ENCODE results near the gene PHOX2A. TPM values are rescaled to one million over a fixed set of nuclear protein-coding genes. Genes with fewer than 3 reads are reported as not detected.
A peak's percentile ranks its signal among the peaks of the same experiment; 100 is the strongest.

PHOX2A gene
- total RNA-seq, 1 donor from 2014 or later: not detected

DNA sequence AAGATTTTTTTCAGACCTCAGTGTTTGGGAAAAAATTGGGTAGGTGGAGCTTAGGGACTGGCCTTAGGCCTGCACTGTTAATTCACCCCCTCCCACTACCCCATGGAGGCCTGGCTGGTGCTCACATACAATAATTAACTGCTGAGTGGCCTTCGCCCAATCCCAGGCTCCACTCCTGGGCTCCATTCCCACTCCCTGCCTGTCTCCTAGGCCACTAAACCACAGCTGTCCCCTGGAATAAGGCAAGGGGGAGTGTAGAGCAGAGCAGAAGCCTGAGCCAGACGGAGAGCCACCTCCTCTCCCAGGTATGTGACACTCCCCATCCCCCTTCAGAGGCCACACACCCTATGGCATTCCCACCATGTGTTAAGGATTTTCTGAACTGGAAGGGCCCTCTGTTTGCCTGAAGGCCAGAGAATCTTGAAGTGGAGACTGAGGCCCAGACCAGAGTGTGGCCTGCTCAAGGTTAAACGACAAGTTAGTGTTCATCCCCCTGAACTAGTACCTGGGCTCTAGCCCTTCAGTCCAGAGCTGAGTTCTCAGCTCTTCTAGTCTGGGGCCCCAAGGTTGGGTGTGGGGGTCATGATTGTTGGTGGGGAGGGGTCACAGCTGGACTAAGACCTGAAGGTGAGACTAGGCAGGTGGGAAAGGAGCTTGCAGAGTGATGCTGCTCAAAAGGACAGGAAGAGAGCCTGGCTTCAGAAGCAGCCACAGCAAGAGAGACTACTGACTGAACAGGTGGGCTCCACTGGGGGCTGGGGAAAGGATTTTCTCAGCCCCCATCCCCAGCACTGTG lies 54.3 kb downstream of the PHOX2A start:
- H3K36me3 Mint-ChIP-seq (ENCODE audit: low read depth, unreplicated experiment): no peaks in the 10 kb centered on the region
- FAIRE-seq (no peak), DNase-seq (ENCODE audit: low read depth) (peak; percentile 21)
- Histone ChIP-seq H3K27ac (ENCODE audit: low read depth, low read length) (no peak overlapping the region), H3K4me3 (ENCODE audit: insufficient read depth, low read depth, low read length) (no peak overlapping the region), H3K4me1 (ENCODE audit: insufficient read depth, low read length) (peaks cover 3% of the 10 kb centered on the region), H3K27me3 (ENCODE audit: insufficient read depth, low read length) (no peaks in the 10 kb centered on the region), H4K20me1 (ENCODE audit: insufficient read depth, low read length) (no peaks in the 10 kb centered on the region), H3K9me3 (ENCODE audit: insufficient read depth, low read depth, low read length) (no peaks in the 10 kb centered on the region), H3K79me2 (ENCODE audit: insufficient read depth, low read length) (no peaks in the 10 kb centered on the region), H3K4me2 (ENCODE audit: low read length) (no peak overlapping the region), H2AFZ (ENCODE audit: low read depth, low read length) (no peak overlapping the region), H3K9ac (ENCODE audit: low read length) (no peak overlapping the region), H3K36me3 (ENCODE audit: insufficient read depth, low read length) (no peaks in the 10 kb centered on the region)
- TF ChIP-seq, protein P1, sequence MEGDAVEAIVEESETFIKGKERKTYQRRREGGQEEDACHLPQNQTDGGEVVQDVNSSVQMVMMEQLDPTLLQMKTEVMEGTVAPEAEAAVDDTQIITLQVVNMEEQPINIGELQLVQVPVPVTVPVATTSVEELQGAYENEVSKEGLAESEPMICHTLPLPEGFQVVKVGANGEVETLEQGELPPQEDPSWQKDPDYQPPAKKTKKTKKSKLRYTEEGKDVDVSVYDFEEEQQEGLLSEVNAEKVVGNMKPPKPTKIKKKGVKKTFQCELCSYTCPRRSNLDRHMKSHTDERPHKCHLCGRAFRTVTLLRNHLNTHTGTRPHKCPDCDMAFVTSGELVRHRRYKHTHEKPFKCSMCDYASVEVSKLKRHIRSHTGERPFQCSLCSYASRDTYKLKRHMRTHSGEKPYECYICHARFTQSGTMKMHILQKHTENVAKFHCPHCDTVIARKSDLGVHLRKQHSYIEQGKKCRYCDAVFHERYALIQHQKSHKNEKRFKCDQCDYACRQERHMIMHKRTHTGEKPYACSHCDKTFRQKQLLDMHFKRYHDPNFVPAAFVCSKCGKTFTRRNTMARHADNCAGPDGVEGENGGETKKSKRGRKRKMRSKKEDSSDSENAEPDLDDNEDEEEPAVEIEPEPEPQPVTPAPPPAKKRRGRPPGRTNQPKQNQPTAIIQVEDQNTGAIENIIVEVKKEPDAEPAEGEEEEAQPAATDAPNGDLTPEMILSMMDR (IDR thresholded peaks at IDR 0.05; ENCODE audit: insufficient read depth, low read depth, low read length): no peak
- TF ChIP-seq EZH2 (IDR thresholded peaks at IDR 0.05; ENCODE audit: insufficient read depth, low read length): no peak
- peaks cover 15% of the 10 kb centered on the region for H3K4me1 Mint-ChIP-seq (ENCODE audit: low read depth, unreplicated experiment)
- H3K9me3 Mint-ChIP-seq (ENCODE audit: unreplicated experiment): no peaks in the 10 kb centered on the region
- peaks cover 5% of the 10 kb centered on the region for H3K27me3 Mint-ChIP-seq (ENCODE audit: low read depth, unreplicated experiment)
- no peak overlapping the region for H3K4me3 Mint-ChIP-seq (ENCODE audit: unreplicated experiment)
- no peak overlapping the region for H3K27ac Mint-ChIP-seq (ENCODE audit: unreplicated experiment)

Other genes starting within 250 kb of the PHOX2A start
- gene IL18BP, start 245.3 kb downstream of the PHOX2A start, total RNA-seq: 14.1 and 15.2 TPM in 2 replicates
- gene NUMA1, start 163.6 kb downstream of the PHOX2A start, total RNA-seq: 99.3 and 111 TPM in 2 replicates
- gene LRRC51, start 163.3 kb downstream of the PHOX2A start, total RNA-seq: 4.2 and 4.4 TPM in 2 replicates
- 63.8 and 65.8 TPM in 2 replicates for gene LAMTOR1, start 140.9 kb downstream of the PHOX2A start, total RNA-seq
- not detected in 2 replicates for gene TOMT, start 138.3 kb downstream of the PHOX2A start, total RNA-seq
- gene ANAPC15, start 131.5 kb downstream of the PHOX2A start, total RNA-seq: 36.1 and 39.0 TPM in 2 replicates
- gene FOLR3, start 108.5 kb downstream of the PHOX2A start, total RNA-seq: not detected in 2 replicates
- gene FOLR1, start 52.0 kb downstream of the PHOX2A start, total RNA-seq: 3.2 and 3.6 TPM in 2 replicates
- gene FOLR2, start 27.4 kb downstream of the PHOX2A start, total RNA-seq: not detected in 2 replicates
- gene INPPL1, start 19.4 kb downstream of the PHOX2A start, total RNA-seq: 274 and 276 TPM in 2 replicates
- 22.8 and 23.1 TPM in 2 replicates for gene CLPB, start 190.4 kb upstream of the PHOX2A start, total RNA-seq